ENCODE results near the gene SHLD1.

Gene SHLD1

GRCh38 chr20:5881703-5882102 is 131.5 kb downstream of the SHLD1 start:
- TF ChIP-seq, protein P1, sequence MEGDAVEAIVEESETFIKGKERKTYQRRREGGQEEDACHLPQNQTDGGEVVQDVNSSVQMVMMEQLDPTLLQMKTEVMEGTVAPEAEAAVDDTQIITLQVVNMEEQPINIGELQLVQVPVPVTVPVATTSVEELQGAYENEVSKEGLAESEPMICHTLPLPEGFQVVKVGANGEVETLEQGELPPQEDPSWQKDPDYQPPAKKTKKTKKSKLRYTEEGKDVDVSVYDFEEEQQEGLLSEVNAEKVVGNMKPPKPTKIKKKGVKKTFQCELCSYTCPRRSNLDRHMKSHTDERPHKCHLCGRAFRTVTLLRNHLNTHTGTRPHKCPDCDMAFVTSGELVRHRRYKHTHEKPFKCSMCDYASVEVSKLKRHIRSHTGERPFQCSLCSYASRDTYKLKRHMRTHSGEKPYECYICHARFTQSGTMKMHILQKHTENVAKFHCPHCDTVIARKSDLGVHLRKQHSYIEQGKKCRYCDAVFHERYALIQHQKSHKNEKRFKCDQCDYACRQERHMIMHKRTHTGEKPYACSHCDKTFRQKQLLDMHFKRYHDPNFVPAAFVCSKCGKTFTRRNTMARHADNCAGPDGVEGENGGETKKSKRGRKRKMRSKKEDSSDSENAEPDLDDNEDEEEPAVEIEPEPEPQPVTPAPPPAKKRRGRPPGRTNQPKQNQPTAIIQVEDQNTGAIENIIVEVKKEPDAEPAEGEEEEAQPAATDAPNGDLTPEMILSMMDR (IDR thresholded peaks at IDR 0.05; ENCODE audit: control extremely low read depth, extremely low read depth, low read depth, missing control alignments): no peak
- ChIA-PET CTCF (interaction anchor here (1.0 to 2.1 kb wide), 2 partner anchors 11 to 31 kb away, joined by 3 to 4 read pairs; no protein-coding TSS in a partner anchor), POLR2A (no interaction called here)
- no peak for DNase-seq (ENCODE audit: extremely low spot score)

- ChIA-PET CTCF (interaction anchor here (0.7 to 2.1 kb wide), 2 partner anchors 31 to 65 kb away, joined by 3 to 4 read pairs; no protein-coding TSS in a partner anchor), POLR2A (no interaction called here)
- no peak for DNase-seq (ENCODE audit: extremely low spot score)
- TF ChIP-seq, protein P1 (IDR thresholded peaks at IDR 0.05; ENCODE audit: control extremely low read depth, extremely low read depth, low read depth, missing control alignments): no peak
These were observed 132.0 kb downstream of the SHLD1 start for GRCh38 chr20:5882166-5882565.

- POLR2A ChIA-PET: no interaction called here
- CTCF ChIA-PET: no interaction called here
- DNase-seq (ENCODE audit: extremely low spot score): no peak
- TF ChIP-seq, protein P1 (IDR thresholded peaks at IDR 0.05; ENCODE audit: control extremely low read depth, extremely low read depth, low read depth, missing control alignments): no peak
These were observed 134.5 kb downstream of the SHLD1 start for GRCh38 chr20:5884465-5885335.

GRCh38 chr20:5885866-5886265 is 135.7 kb downstream of the SHLD1 start:
- TF ChIP-seq, protein P1 (IDR thresholded peaks at IDR 0.05; ENCODE audit: control extremely low read depth, extremely low read depth, low read depth, missing control alignments): no peak
- POLR2A ChIA-PET: no interaction called here
- CTCF ChIA-PET: no interaction called here
- DNase-seq (ENCODE audit: extremely low spot score): no peak

GRCh38 chr20:5886788-5887187 is 136.6 kb downstream of the SHLD1 start:
- CTCF ChIA-PET: no interaction called here
- POLR2A ChIA-PET: no interaction called here
- TF ChIP-seq, protein P1 (IDR thresholded peaks at IDR 0.05; ENCODE audit: control extremely low read depth, extremely low read depth, low read depth, missing control alignments): no peak
- no peak for DNase-seq (ENCODE audit: extremely low spot score)

DNA sequence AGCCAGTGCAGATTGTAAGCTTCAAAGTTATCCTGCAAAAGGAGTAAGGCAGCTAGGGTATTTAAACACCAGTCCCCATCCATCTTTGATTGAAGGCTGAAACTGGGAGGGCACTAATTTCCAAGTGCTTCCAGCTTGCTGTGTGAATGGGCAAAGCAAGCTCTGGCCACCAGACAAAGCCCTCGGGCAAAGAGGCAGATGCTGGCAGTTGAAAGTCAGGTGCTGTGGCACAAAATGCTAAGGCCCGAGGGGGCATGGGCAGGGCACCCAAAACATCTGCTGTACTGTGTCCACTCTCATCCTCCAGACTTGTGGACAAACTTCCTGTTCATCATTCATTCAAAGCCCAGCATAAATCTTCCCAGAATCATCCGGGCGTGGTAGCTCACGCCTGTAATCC is 137.2 kb downstream of the SHLD1 start:
- no peak for DNase-seq (ENCODE audit: extremely low spot score)
- ChIA-PET POLR2A (no interaction called here), CTCF (no interaction called here)
- TF ChIP-seq, protein P1 (IDR thresholded peaks at IDR 0.05; ENCODE audit: control extremely low read depth, extremely low read depth, low read depth, missing control alignments): no peak

Data from GM10248 (cell line).